NCI-H1092 (cell line): ENCODE results near the gene NAPA.
"Not testable (repeated sequence)": the region's sequence is repeated elsewhere in the genome, so short reads cannot be mapped to it uniquely, and the experiment has no call there.

Experiments
- DNase-seq: peaks from one replicate; lab custom pipeline; 2025; lab: John Stamatoyannopoulos, UW

Gene NAPA

GRCh38 chr19:47486220-47486619 lies 28.6 kb downstream of the NAPA start:
- DNase-seq: not testable (repeated sequence)

- no peak for DNase-seq
Measured at GRCh38 chr19:47485210-47485609, 29.7 kb downstream of the NAPA start.

GRCh38 chr19:47483800-47484690 lies 30.8 kb downstream of the NAPA start, which contains the start of gene KPTN:
Gene KPTN, minus strand, starts transcription at chr19:47484219. Its CDS starts 59 bp downstream, at chr19:47484160.
- DNase-seq: peak; percentile 79

GRCh38 chr19:47483200-47483599 lies 31.7 kb downstream of the NAPA start:
- DNase-seq: no peak

- DNase-seq: no peak
Measured at GRCh38 chr19:47481460-47482052, 33.3 kb downstream of the NAPA start.

DNA sequence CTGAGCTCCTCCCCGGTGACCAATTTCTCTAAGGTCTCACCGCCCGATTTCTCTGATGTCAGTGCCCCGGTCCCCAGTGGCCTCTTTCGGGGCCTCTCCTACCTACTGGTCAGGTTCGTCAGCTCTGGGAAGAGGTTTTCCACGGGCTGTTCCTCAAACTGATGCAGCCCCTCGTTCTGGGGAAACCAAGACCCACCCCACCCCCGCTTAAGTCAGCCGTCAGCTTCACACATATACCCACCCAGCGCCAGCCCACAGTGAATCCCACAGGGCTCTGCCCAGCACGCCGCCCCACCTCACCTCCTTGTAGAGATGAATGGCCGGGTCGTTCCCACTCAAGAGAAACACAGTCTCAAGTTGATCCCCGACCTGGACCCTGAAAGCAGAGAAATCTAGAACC lies 34.2 kb downstream of the NAPA start:
- DNase-seq: no peak

DNA sequence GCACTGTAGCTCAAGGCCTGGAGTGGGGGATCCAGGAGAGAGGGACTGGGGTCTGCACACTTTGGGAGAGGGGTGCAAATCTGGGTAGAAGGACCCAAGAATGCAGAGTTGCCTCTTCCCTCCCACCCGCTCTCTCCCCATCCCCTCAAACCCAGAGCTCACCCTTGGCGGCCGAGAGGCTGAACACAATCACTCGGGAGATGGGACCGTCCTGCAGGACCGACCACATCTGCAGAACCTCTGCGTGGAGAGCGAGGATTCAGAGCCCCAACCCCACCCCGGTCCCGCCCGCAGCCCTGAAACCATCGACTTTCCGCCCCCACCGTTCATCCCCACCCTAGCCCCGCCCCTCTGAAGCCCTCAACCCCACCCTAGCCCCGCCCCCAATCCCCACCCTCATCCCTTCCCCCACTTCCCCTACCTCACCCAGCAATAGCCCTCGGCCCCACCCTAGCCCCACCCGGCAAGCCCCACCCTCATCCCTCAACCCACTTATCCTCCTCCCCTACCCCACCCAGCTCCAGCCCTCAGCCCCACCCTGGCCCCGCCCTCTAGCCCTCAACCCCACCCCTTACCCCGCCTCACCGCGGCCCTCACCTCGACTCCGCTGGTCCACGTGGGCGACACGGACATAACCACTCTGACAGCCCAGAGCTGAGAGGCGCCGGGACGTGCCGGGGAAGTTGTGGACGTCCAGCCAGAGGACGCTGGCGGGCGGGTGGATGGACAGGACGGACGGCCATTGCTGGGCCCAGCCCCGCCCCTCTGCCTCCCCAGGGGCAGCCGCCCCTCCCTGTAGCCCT lies 35.0 kb downstream of the NAPA start:
- no peak for DNase-seq

DNA sequence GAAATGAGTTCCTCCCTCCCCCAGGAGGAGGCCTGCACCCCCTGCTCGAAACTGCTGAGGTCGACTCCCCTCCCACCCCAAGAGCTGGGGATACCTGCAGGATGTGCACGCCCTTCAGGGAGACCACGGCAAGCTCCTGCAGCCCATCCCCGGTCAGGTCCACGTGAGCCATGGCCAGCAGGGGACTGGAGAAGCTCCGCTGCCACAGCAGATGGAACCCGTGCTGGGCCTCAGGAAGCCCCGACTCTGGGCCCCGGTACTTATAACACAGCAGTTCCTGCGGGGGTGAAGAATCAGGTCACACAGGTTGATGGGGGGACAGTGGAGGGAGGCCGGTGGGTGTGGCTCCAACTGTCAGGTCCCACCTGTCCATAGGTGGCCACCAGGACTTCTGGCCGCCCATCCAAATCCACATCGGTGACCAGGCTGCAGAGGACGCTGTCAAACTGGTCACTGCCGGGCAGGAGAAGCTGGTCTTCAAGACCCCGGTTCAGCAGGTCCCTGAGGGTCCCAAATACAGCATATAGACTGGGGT lies 38.4 kb downstream of the NAPA start:
- no peak for DNase-seq

GRCh38 chr19:47475465-47475864 lies 39.4 kb downstream of the NAPA start:
- no peak for DNase-seq

- no peak for DNase-seq
Measured at GRCh38 chr19:47473336-47473735, 41.5 kb downstream of the NAPA start.

GRCh38 chr19:47471733-47472457 lies 43.0 kb downstream of the NAPA start, which contains the start of gene SLC8A2:
Gene SLC8A2, minus strand, starts transcription at chr19:47471893. Its CDS starts 5,490 bp downstream, at chr19:47466403.
- DNase-seq: peak; percentile 29

GRCh38 chr19:47471381-47471732 lies 43.5 kb downstream of the NAPA start:
- no peak for DNase-seq

DNA sequence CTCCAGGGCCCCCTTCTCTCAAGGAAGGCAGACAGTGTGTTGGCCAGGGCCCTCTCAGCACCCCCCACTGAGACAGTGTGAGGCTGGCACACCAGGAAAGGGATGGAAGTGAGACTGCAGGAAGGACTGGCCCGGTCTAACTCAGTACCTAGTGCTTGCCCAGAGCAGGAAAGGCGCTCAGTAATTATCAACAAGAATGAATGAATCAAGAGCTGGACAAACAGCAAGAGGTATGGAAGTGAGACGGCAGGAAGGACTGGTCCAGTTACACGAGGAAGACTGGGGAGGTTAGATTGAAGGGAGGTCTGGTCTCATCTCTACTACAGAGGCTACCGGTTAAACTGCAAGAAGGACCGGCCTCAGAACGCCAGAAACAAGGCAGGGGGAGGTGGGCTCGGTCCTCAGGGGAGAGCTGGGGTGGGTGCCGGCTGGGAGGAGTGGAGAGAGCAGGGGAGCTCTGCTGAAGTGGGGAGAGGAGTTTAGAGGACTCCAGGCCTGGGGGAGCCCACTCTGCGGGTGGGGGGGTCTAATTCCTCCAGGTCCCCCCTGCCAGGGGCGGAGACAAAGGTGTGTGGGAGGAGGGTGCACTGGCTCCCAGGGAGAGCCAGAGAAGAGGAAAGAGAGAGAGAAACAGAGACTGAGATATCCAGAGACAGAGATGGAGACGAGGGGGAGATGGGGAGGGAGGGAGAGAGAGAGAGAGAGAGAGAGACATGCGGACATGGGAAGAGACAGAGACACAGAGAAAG lies 44.2 kb downstream of the NAPA start:
- no peak for DNase-seq

- no peak for DNase-seq
Measured at GRCh38 chr19:47469719-47470118, 45.1 kb downstream of the NAPA start.

DNA sequence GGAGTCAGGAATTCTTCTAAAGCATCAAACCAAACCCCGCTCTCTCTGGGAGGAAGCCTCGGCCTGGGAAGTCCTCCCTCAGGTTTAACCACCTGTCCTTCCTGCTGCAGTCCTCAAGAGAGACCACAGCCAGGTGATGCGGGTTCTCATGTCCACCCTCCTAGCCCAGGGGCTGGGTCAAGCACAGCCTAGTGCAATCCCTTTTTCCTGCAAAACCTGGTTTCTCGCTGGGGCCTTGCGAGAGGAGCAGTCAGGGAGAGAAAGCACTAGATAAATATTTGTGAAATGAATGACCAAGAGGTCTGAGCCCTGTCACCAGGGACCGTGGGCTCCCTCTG lies 45.5 kb downstream of the NAPA start:
- no peak for DNase-seq

GRCh38 chr19:47467914-47468313 lies 46.9 kb downstream of the NAPA start:
- DNase-seq: no peak

DNA sequence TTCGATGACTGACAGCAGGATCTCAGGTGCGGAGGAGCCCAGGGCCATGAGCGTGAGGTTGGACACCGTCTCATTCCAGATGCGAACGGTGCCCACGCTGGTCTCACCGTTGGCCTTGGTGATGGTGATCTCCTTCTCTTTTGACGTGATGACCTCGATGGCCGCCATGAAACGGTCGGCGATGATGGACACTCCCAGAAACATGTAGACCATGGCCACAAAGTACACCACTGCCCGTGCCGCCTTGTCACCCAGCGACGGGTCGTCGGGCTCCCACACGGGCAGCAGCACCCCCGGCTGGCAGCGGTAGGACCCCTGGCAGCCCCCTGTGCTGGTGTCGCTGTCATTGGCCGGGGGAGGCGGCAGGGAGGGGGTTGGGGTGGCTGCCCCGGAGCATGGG lies 48.9 kb downstream of the NAPA start:
- no peak for DNase-seq

DNA sequence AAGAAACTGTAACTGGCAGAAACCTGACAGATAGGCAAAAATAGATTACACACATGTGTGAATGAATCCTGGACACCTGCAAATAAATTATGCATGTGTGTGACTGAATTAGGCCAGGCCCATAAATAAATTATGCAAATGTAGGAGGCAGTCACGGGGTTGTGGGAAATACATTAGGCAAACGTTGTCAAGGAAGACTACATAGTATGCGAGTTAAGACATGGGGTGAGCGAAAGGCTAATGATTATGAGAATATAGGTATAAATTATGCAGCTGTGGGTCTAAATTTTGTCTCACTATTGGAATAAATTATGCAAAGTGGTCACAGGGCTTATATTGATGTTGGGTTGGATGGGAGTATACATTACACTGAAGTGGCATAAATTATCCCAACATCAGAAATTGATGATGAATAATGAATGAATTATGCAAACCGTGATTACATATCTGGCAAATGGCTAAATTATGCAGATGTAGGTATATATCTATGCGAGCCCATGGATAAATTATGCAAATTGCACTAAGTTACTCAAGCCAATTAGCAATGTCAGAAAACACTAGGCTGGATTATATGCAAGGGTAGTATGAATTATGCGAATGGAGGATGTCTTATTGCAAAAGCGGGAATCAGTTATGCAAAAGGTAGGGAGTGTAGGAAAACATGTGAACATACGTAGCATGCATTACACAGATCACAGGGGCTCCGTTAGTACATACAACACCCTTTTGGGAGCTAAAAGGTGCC lies 50.0 kb downstream of the NAPA start:
- no peak for DNase-seq

DNA sequence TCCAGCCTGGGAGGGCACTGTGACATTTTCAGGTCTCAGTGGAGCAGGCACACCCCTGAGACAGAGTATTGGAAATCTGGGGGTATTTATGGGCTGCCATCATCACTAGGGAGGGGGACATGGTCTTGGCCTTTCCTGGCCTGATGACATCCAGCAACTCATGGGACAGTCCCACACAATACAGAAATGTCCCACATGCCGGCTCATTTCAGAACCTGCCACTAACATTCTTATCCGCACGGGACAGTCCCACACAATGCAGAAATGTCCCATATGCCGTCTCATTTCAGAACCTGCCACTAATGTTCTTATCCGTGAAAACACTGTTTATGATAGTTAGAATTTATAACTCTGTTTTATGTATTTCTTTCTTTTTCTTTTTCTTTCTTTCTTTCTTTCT lies 53.0 kb downstream of the NAPA start:
- no peak for DNase-seq

DNA sequence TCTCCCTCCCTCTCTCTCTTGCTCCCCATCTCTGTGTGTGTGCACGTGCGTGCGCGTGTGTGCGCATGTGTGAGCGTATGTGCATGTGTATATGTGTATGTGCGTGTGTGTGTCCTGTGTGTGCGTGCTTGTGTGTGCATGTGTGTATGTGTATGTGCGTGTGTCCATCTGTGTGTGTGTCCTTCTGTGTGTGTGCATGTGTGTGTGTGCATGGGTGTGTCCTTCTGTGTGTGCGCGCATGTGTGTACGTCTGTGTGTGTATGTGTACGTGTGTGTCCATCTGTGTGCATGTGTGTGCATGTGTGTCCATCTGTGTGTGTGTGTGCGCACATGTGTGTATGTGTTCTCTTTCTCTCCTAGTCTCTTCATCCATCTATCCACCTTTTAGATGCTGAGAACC lies 55.4 kb downstream of the NAPA start:
- no peak for DNase-seq
